ENCODE results near the gene JUP.

Gene JUP

GRCh38 chr17:41814195-41814594 is 27.7 kb upstream of the JUP start:
- POLR2A ChIA-PET (ENCODE audit: low non-redundant PET), result no interaction called here
- TF ChIP-seq CTCF (conservative IDR thresholded peaks at IDR 0.05; ENCODE audit: low read depth), result no peak
- no peak for DNase-seq (ENCODE audit: low spot score)
- CTCF ChIA-PET, result interaction anchor here (1.4 kb wide), 1 partner anchor 13 kb away, joined by 10 read pairs; no protein-coding TSS in a partner anchor
- peak overlapping the region; percentile 91 for H3K27ac ChIP-seq

- ChIA-PET POLR2A (ENCODE audit: low non-redundant PET) (no interaction called here), CTCF (interaction anchor here (2.1 kb wide), 1 partner anchor 76 kb away, joined by 4 read pairs; no protein-coding TSS in a partner anchor)
- no peak for TF ChIP-seq CTCF (conservative IDR thresholded peaks at IDR 0.05; ENCODE audit: low read depth)
- H3K27ac ChIP-seq, result peak overlapping the region; percentile 91
- no peak for DNase-seq (ENCODE audit: low spot score)
Observed at GRCh38 chr17:41813699-41814124, 27.2 kb upstream of the JUP start.

GRCh38 chr17:41813152-41813680 is 26.7 kb upstream of the JUP start:
- no peak for TF ChIP-seq CTCF (conservative IDR thresholded peaks at IDR 0.05; ENCODE audit: low read depth)
- peak overlapping the region; percentile 91 for H3K27ac ChIP-seq
- ChIA-PET CTCF (interaction anchor here (2.1 kb wide), 1 partner anchor 76 kb away, joined by 4 read pairs; no protein-coding TSS in a partner anchor), POLR2A (ENCODE audit: low non-redundant PET) (interaction anchor here (0.6 to 0.7 kb wide), 2 partner anchors 14 to 105 kb away, joined by 3 read pairs; no protein-coding TSS in a partner anchor)
- DNase-seq (ENCODE audit: low spot score), result no peak

DNA sequence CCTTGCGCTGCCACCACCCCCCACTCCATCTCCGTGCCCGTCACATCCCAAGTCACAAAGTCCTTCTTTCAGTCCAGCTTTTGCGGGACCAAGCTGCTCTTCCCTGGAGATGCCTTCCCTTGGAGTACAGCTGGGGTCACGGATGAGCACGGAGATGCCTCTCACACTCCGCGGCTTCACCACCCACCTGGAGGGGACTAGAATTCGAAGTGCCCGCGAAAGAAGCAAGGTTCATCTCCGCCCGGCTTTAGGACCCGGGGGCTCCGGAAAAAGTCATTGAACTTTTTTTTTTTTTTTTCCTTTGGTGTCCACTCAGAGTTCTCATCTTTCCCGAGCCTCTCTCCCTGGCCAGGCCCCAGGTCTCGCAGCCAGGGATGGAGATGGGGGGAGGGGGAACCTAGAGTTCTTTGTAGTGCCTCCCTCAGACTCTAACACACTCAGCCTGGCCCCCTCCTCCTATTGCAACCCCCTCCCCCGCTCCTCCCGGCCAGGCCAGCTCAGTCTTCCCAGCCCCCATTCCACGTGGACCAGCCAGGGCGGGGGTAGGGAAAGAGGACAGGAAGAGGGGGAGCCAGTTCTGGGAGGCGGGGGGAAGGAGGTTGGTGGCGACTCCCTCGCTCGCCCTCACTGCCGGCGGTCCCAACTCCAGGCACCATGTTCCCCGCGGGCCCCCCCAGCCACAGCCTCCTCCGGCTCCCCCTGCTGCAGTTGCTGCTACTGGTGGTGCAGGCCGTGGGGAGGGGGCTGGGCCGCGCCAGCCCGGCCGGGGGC is 26.1 kb upstream of the JUP start, which contains the start of gene FKBP10:
TSS of gene FKBP10 (plus strand) at position 624 of the 771 bp plus-strand sequence. CDS start at position 655, 31 bp downstream.
- ChIA-PET CTCF (interaction anchor here (1.0 to 2.1 kb wide), 3 partner anchors 11 to 75 kb away, joined by 3 to 4 read pairs (median 4); no protein-coding TSS in a partner anchor), POLR2A (ENCODE audit: low non-redundant PET) (interaction anchor here (0.6 to 0.7 kb wide), 3 partner anchors 13 to 105 kb away, joined by 3 to 4 read pairs (median 3); no protein-coding TSS in a partner anchor)
- H3K27ac ChIP-seq, result peak within 1 kb of the TSS; percentile 91
- no peak for TF ChIP-seq CTCF (conservative IDR thresholded peaks at IDR 0.05; ENCODE audit: low read depth)
- peak; percentile 77 for DNase-seq (ENCODE audit: low spot score)

- CTCF ChIA-PET, result interaction anchor here (0.6 to 2.1 kb wide), 20 partner anchors 10 to 281 kb away, joined by 3 to 9 read pairs (median 3); partner anchors contain the start of gene JUP
- TF ChIP-seq CTCF (conservative IDR thresholded peaks at IDR 0.05; ENCODE audit: low read depth), result peak; percentile 88
- peak within 1 kb of the TSS; percentile 91 for H3K27ac ChIP-seq
- POLR2A ChIA-PET (ENCODE audit: low non-redundant PET), result interaction anchor here (0.6 to 1.1 kb wide), 3 partner anchors 25 to 107 kb away, joined by 4 to 8 read pairs (median 4); partner anchors contain the start of gene JUP
- DNase-seq (ENCODE audit: low spot score), result peak; percentile 70
Observed at GRCh38 chr17:41811549-41812380, 25.3 kb upstream of the JUP start, which contains the start of gene P3H4. TSS of gene P3H4 (minus strand) at chr17:41811949. CDS start at chr17:41811915, 34 bp downstream.
